Ovary (tissue), 3 donors: ENCODE data around the gene RAB6C.
"Not testable (repeated sequence)": the region's sequence is repeated elsewhere in the genome, so short reads cannot be mapped to it uniquely, and the experiment has no call there.

Source experiments
- POLR2A ChIP-seq: fragments of 450-650 bp; IDR thresholded peaks from one replicate; pipeline ENCODE4 v1.6.1; 2017; ENCODE audit warnings: antibody characterized with exemption, mild to moderate bottlenecking, moderate library complexity
- TF ChIP-seq, protein P1 (sequence below), 3 donors: fragments of 450-650 bp in 2 of 3; fragments of 200-600 bp in 1 of 3; IDR thresholded peaks; one replicate each; pipeline versions ENCODE4 v1.5.1 to v1.8.0; 2016 to 2022; ENCODE audit warnings: antibody characterized with exemption in 3 of 3, mild to moderate bottlenecking in 1 of 3
- donor health status: DM: no; HTN: no; CAD: no.

DNA sequence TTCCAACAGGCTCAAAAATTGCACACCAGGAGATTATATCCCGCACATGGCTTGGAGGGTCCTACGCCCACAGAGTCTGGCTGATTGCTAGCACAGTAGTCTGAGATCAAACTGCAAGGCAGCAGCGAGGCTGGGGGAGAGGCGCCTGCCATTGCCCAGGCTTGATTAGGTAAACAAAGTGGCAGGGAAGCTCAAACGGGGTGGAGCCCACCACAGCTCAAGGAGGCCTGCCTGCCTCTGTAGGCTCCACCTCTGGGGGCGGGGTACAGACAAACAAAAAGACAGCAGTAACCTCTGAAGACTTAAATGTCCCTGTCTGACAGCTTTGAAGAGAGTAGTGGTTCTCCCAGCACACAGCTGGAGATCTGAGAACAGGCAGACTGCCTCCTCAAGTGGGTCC, 19.3 kb downstream of the RAB6C start:
- not testable (repeated sequence) for TF ChIP-seq POLR2A
- TF ChIP-seq, protein P1, sequence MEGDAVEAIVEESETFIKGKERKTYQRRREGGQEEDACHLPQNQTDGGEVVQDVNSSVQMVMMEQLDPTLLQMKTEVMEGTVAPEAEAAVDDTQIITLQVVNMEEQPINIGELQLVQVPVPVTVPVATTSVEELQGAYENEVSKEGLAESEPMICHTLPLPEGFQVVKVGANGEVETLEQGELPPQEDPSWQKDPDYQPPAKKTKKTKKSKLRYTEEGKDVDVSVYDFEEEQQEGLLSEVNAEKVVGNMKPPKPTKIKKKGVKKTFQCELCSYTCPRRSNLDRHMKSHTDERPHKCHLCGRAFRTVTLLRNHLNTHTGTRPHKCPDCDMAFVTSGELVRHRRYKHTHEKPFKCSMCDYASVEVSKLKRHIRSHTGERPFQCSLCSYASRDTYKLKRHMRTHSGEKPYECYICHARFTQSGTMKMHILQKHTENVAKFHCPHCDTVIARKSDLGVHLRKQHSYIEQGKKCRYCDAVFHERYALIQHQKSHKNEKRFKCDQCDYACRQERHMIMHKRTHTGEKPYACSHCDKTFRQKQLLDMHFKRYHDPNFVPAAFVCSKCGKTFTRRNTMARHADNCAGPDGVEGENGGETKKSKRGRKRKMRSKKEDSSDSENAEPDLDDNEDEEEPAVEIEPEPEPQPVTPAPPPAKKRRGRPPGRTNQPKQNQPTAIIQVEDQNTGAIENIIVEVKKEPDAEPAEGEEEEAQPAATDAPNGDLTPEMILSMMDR (IDR thresholded peaks at IDR 0.05) = not testable (repeated sequence)
